HG02759 (cell line): ENCODE measurements around the gene HMMR.
"Not testable (repeated sequence)": the region's sequence is repeated elsewhere in the genome, so short reads cannot be mapped to it uniquely, and the experiment has no call there.

ENCODE experiments used
- ATAC-seq: cut with Tn5 transposase; IDR thresholded peaks from one replicate; pipeline ENCODE4 v1.9.1; 2021; ENCODE audit warnings: mild to moderate bottlenecking, moderate library complexity; ENCODE audit not compliant: unreplicated experiment

The HMMR gene

DNA sequence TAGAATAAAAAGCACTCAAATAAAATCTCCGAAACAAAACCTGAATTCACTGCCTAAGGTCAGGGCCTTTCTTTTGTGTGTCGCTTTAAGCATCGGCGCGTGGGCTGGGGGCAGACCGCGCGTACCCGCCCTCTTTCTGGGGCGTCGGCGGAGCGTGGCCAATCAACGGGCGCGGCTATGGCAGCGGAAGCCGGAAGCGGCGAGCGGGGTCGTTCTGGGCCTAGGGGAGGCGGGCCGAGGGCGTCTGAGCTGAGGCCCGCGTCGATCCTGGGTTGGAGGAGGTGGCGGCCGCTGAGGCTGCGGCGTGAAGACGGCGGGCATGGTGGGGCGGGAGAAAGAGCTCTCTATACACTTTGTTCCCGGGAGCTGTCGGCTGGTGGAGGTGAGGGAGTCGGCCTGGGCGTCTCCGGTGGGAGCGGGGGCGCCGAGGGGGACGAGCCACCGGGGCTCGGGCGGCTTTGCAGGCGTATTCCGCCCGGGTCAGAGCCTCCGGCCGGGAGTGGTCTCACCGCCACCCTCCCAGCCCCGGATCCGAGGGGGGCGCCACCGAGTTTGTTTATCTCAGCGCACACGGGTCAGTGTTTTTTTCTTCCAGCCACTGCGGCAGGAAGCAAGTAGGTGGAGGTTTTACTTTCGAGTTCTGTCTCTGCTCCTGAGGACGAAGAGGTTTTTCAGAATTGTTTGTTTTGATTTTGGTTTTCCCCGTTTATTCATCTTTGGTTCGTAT lies 45.1 kb downstream of the HMMR start, which contains the start of gene MAT2B:
TSS of gene MAT2B (plus strand) at position 252 of the 727 bp plus-strand sequence. CDS start at position 320, 68 bp downstream.
- ATAC-seq: peak; percentile 89

DNA sequence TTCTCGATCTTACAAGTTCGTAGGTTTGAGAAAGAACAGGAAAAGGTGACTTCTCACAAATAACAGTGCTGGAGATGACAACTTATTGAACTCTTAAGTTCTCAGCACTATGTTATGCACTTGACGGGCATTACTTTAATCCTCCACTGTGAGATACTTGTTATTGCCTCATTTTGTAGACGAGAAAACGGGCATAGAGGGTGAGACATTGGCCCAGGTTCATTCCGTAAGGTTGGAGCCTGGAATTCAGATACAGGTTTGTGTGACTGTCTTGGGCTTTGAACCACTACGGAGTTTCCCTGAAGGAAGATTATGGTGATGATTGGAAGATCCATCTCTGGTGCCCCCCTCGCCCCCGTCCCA lies 45.6 kb downstream of the HMMR start:
- peak; percentile 20 for ATAC-seq

GRCh38 chr5:163506726-163507125 lies 46.3 kb downstream of the HMMR start:
- no peak for ATAC-seq

GRCh38 chr5:163508753-163509152 lies 48.3 kb downstream of the HMMR start:
- ATAC-seq: no peak

DNA sequence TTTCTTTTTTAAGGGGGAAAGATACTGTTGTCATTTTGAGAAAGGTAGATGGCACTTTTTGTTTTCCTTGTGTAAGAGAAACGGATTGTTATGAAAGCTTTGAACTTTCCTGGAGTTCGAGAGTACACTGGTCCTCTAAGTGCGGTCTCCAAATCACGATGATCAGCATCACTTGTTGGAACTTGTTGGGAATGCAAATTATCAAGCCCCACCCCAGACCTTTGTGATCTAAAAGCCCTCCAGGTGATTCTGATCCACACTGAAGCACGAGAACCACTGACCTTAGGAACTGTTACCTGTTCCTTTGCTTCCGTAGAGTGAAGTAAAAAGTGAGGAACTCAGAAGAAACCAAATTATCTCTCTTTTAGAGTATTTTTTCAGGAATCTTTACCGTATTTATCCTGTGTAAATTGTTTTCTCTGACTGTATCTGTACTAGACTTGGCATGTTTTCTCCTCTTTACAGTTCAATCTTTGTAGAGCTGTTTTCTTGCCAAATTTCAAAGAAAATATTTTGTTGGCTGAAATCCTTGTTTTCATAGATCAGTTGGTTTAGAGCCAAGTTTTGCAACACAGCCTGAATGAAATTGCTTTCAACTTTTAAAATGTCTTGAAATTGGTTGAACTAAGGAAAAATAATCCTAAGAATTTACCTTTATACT lies 49.0 kb downstream of the HMMR start:
- no peak for ATAC-seq

GRCh38 chr5:163512526-163512925 lies 52.1 kb downstream of the HMMR start:
- no peak for ATAC-seq

GRCh38 chr5:163525096-163525495 lies 64.7 kb downstream of the HMMR start:
- no peak for ATAC-seq

DNA sequence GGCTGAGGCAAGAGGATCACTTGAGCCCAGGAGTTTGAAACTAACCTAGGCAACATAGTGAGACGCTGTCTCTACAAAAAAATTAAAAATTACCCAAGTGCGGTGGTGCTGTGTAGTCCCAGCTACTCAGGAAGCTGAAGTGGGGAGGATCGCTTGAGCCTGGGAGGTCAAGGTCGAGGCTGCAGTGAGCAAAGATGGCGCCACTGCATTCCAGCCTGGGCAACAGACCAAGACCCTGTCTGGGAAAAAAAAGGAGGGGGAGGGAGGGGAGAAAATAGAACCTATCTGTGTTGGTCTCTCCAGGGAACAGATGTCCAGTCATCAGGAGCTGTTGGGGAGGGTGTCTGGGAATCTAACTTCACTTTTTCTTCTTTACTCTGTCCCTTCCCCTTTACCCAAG lies 69.3 kb downstream of the HMMR start:
- ATAC-seq: no peak

GRCh38 chr5:163531272-163531671 lies 70.8 kb downstream of the HMMR start:
- ATAC-seq: no peak

DNA sequence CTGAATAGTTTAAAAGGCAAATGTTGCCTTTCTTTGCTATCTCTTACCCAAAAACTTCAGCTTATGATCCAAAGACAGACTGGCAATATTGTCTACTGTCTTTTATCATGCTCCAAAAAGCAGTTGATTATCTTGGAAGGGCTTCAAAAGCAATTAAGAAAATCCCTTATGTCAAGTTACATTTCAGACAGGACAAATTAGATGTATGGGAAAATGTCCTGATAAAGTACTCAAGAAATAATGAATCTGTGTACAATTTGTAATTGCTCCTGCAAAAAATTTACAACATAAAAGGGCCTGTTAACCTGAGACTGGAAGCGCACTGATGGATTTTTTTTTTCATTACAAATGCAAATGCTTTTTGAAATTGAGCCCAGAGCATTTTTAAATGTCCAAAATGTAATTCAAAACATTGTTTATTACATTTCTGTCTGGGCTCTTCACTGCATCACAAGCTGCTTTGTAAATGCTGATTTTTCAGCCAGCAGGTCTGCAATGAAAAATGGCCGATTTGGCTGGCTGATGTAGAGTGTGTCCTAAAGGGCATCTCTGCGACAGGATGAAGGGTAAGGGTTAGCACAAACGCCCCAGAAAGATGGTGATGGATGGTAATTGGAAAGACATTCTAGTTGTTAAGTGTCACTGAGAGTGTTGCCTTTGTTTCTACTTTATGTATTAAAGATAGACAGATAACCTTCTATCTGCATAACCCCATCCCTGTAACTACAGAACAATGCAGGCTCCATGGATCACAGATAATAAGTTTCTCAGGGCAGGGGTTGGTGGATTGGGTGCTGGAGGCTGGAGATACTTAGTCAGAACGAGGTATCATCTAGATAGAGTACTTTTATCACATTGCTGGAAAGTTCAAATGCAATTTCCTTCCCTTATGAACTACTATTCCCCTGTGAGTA lies 72.0 kb downstream of the HMMR start:
- ATAC-seq: no peak

DNA sequence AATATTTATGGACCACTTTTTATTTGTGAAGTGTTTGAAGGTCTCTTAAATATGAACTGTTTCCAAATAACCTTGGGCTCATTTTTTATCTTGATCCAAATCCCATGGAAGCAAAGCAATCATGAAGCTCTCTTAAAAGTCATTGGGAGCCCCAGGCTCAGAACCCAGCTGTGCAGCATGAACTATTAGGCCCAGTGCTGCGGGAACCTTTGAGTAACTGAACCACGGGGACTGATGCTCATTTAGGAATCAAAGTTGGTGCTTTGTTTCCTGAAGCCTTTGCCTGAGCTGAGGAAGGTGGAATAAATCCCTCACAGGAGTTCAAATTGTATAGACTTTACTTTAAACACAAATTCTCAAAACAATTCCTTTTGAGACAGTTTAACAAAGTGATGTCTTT lies 72.8 kb downstream of the HMMR start:
- ATAC-seq: no peak

DNA sequence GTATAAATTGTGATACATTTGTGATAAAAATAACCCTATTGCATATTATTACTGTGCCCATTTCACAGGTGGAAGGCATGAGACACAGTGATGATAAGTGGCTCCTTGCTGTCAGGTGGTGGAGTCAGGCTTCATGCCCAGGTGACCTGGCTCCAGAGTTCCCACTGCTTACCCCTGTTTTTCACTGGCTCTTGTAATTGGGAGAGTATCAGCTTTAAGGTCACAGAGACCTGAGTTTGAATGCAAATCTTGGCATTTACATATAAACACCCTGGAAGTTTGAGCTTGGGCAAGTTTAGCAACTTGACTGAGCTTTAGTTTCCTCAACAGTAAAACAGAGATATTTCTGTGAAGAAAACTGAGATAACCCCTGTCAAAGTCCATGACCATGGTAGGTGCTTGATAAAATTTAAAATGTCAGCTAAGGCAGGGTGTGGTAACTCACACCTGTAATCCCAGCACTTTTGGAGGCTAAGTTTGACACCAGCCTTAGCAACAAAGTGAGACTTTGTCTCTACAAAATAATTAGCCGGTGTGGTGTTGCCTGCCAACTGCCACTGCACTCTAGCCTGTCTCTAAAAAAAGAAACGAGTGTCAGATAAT lies 74.2 kb downstream of the HMMR start:
- no peak for ATAC-seq

GRCh38 chr5:163535290-163535689 lies 74.9 kb downstream of the HMMR start:
- ATAC-seq: no peak

GRCh38 chr5:163536442-163536841 lies 76.0 kb downstream of the HMMR start:
- ATAC-seq: not testable (repeated sequence)

- no peak for ATAC-seq
Observed at GRCh38 chr5:163540696-163541095, 80.3 kb downstream of the HMMR start.
